Kidney epithelial cell (primary cell): Measurements from ENCODE around the gene GCK. TPM values are rescaled to one million over a fixed set of nuclear protein-coding genes. Genes with fewer than 3 reads are reported as not detected.

Source experiments
- DNase-seq: peaks from one replicate; pipeline ENCODE4 v3.0.0-alpha.2; 2010; ENCODE audit warnings: low read depth
- H3K27me3 ChIP-seq: 2 replicates; pipeline ENCODE4 v1.6.0; 2011; ENCODE audit warnings: low read length; ENCODE audit not compliant: control insufficient read depth, insufficient read depth
- H3K36me3 ChIP-seq: 2 replicates; pipeline ENCODE4 v1.5.1; 2011; ENCODE audit warnings: low read length; ENCODE audit not compliant: control insufficient read depth, insufficient read depth
- H3K4me3 ChIP-seq: 2 replicates; pipeline ENCODE4 v1.5.1; 2011; ENCODE audit warnings: low read depth, mild to moderate bottlenecking, control low read depth, low read length
- CTCF ChIP-seq: IDR thresholded peaks from 2 replicates; pipeline ENCODE4 v1.5.1; 2011; ENCODE audit warnings: mild to moderate bottlenecking, moderate library complexity, low read length, control low read depth, inconsistent platforms; ENCODE audit not compliant: insufficient read depth, poor library complexity, severe bottlenecking
- total RNA-seq: library from RNA; depleted of rRNA; stranded (reverse); fragments of >200 nt; gene quantifications from 2 replicates; pipeline ENCODE4 v1.2.3, GENCODE V29; 2015

GCK gene
- total RNA-seq, 1 donor from 2014 or later = 2.3 TPM

- Histone ChIP-seq H3K4me3 (no peak overlapping the region), H3K27me3 (peaks cover 32% of the 10 kb centered on the region), H3K36me3 (no peaks in the 10 kb centered on the region)
- DNase-seq = no peak
- TF ChIP-seq CTCF = peak; percentile 42
Measured at GRCh38 chr7:44221231-44221791, 32.1 kb upstream of the GCK start.

- H3K4me3 ChIP-seq = no peak overlapping the region
- no peak for DNase-seq
- no peaks in the 10 kb centered on the region for H3K36me3 ChIP-seq
- H3K27me3 ChIP-seq = peaks cover 25% of the 10 kb centered on the region
- no peak for TF ChIP-seq CTCF
Measured at GRCh38 chr7:44220358-44221112, 31.3 kb upstream of the GCK start.

- H3K27me3 ChIP-seq = peaks cover 19% of the 10 kb centered on the region
- H3K36me3 ChIP-seq = no peaks in the 10 kb centered on the region
- no peak for TF ChIP-seq CTCF
- DNase-seq = no peak
- no peak overlapping the region for H3K4me3 ChIP-seq
Measured at GRCh38 chr7:44220046-44220357, 30.8 kb upstream of the GCK start.

GRCh38 chr7:44219371-44220045 is 30.3 kb upstream of the GCK start:
- TF ChIP-seq CTCF = no peak
- Histone ChIP-seq H3K4me3 (no peak overlapping the region), H3K27me3 (peaks cover 15% of the 10 kb centered on the region), H3K36me3 (no peaks in the 10 kb centered on the region)
- no peak for DNase-seq

- Histone ChIP-seq H3K4me3 (no peak overlapping the region), H3K36me3 (no peaks in the 10 kb centered on the region), H3K27me3 (peaks cover 9% of the 10 kb centered on the region)
- DNase-seq = no peak
- peak; percentile 3 for TF ChIP-seq CTCF
Measured at GRCh38 chr7:44218418-44219201, 29.4 kb upstream of the GCK start.
